Putamen (tissue), 1 donor: Measurements from ENCODE around the gene ADGRD1.
"Not testable (repeated sequence)": the region's sequence is repeated elsewhere in the genome, so short reads cannot be mapped to it uniquely, and the experiment has no call there.

Source experiments
- DNase-seq: peaks from one replicate; pipeline ENCODE4 v3.0.0-alpha.2; 2016; ENCODE audit warnings: low spot score

Gene ADGRD1

GRCh38 chr12:131121705-131122405, 168.1 kb downstream of the ADGRD1 start:
- no peak for DNase-seq

GRCh38 chr12:131122631-131123030, 168.9 kb downstream of the ADGRD1 start:
- no peak for DNase-seq

- DNase-seq = no peak
These were observed 170.1 kb downstream of the ADGRD1 start for GRCh38 chr12:131123817-131124216.

GRCh38 chr12:131124487-131125280, 171.0 kb downstream of the ADGRD1 start:
- DNase-seq = no peak

- no peak for DNase-seq
These were observed 173.0 kb downstream of the ADGRD1 start for GRCh38 chr12:131126662-131127173.

- DNase-seq = no peak
These were observed 174.8 kb downstream of the ADGRD1 start for GRCh38 chr12:131128556-131128955.

- DNase-seq = not testable (repeated sequence)
These were observed 175.4 kb downstream of the ADGRD1 start for GRCh38 chr12:131128966-131129619.

GRCh38 chr12:131129839-131130238, 176.1 kb downstream of the ADGRD1 start:
- DNase-seq = no peak

GRCh38 chr12:131130311-131130911, 176.7 kb downstream of the ADGRD1 start:
- DNase-seq = no peak

GRCh38 chr12:131131077-131131807, 177.5 kb downstream of the ADGRD1 start:
- DNase-seq = no peak

- DNase-seq = no peak
These were observed 178.1 kb downstream of the ADGRD1 start for GRCh38 chr12:131131808-131132117.

GRCh38 chr12:131132118-131132892, 178.6 kb downstream of the ADGRD1 start:
- no peak for DNase-seq

- DNase-seq = no peak
These were observed 179.6 kb downstream of the ADGRD1 start for GRCh38 chr12:131133015-131133905.

GRCh38 chr12:131133994-131134393, 180.3 kb downstream of the ADGRD1 start:
- no peak for DNase-seq

GRCh38 chr12:131134523-131135310, 181.0 kb downstream of the ADGRD1 start:
- no peak for DNase-seq

- DNase-seq = no peak
These were observed 181.6 kb downstream of the ADGRD1 start for GRCh38 chr12:131135311-131135785.

- DNase-seq = no peak
These were observed 182.3 kb downstream of the ADGRD1 start for GRCh38 chr12:131135786-131136538.

- no peak for DNase-seq
These were observed 182.8 kb downstream of the ADGRD1 start for GRCh38 chr12:131136539-131136872.
